IMR-90 (cell line): Measurements from ENCODE around the gene MLLT3. TPM values are rescaled to one million over a fixed set of nuclear protein-coding genes. Genes with fewer than 3 reads are reported as not detected.

Source experiments
- ATAC-seq: fragments of 200-7000 bp; cut with Tn5 transposase; 2 replicates; pipeline ENCODE4 v1.9.1; 2020; ENCODE audit warnings: low read depth, mild to moderate bottlenecking, moderate library complexity
- BruUV-seq: library from RNA; stranded (reverse); fragments of 400-500 nt; replicated peaks from 2 replicates; lab custom pipeline; 2021; lab: Mats Ljungman, UMichigan
- CTCF ChIA-PET: fragments of 300-600 bp; formaldehyde crosslinking; extraction: SDS; loops from one replicate; lab custom pipeline; 2021; ENCODE audit warnings: antibody characterized with exemption; lab: Yijun Ruan, JAX
- POLR2A ChIA-PET: fragments of 300-600 bp; sonication (Branson Sonifier 250); formaldehyde crosslinking; loops from one replicate; lab custom pipeline; 2022; ENCODE audit warnings: antibody characterized with exemption; ENCODE audit not compliant: unreplicated experiment; lab: Charles Lee
- DNase-seq: peaks from one replicate; pipeline ENCODE4 v3.0.0; 2013
- H2AFZ ChIP-seq: replicated peaks from 2 replicates; pipeline ENCODE3; 2013; ENCODE audit warnings: low read length, mild to moderate bottlenecking; ENCODE audit not compliant: poor library complexity
- H2AK5ac ChIP-seq: 2 replicates; pipeline ENCODE4 v1.6.1; 2013; ENCODE audit warnings: low read depth, low read length, inconsistent platforms
- H2AK9ac ChIP-seq: replicated peaks from 2 replicates; pipeline ENCODE3; 2013; ENCODE audit warnings: mild to moderate bottlenecking, low read depth, low read length, moderate library complexity; ENCODE audit not compliant: poor library complexity
- H2BK120ac ChIP-seq: 2 replicates; pipeline ENCODE4 v1.6.1; 2013; ENCODE audit warnings: low read depth, low read length, inconsistent platforms
- H2BK15ac ChIP-seq: 3 replicates; pipeline ENCODE4 v1.6.1; 2013; ENCODE audit warnings: low read depth, low read length, inconsistent platforms
- H2BK20ac ChIP-seq: 2 replicates; pipeline ENCODE4 v1.6.1; 2013; ENCODE audit warnings: low read depth, mild to moderate bottlenecking, inconsistent platforms, low read length, moderate library complexity
- H2BK5ac ChIP-seq: 2 replicates; pipeline ENCODE4 v1.6.1; 2013; ENCODE audit warnings: mild to moderate bottlenecking, low read depth, low read length, inconsistent platforms; ENCODE audit not compliant: poor library complexity, severe bottlenecking
- H3K14ac ChIP-seq: replicated peaks from 2 replicates; pipeline ENCODE4 v1.6.1; 2013; ENCODE audit warnings: low read depth, low read length, inconsistent platforms
- H3K18ac ChIP-seq: 2 replicates; pipeline ENCODE4 v1.6.1; 2013; ENCODE audit warnings: low read depth, low read length, control low read depth
- H3K23ac ChIP-seq: 2 replicates; pipeline ENCODE4 v1.6.1; 2013; ENCODE audit warnings: low read depth, low read length, inconsistent platforms
- H3K27ac ChIP-seq: 2 replicates; pipeline ENCODE4 v1.5.1; 2013; ENCODE audit warnings: mild to moderate bottlenecking, control low read depth, low read length; ENCODE audit not compliant: insufficient read depth
- H3K27me3 ChIP-seq: 2 replicates; pipeline ENCODE4 v1.6.1; 2013; ENCODE audit warnings: low read length; ENCODE audit not compliant: control insufficient read depth, insufficient read depth
- H3K36me3 ChIP-seq: 2 replicates; pipeline ENCODE4 v1.6.1; 2013; ENCODE audit warnings: low read length, mixed read lengths; ENCODE audit not compliant: control insufficient read depth, insufficient read depth
- H3K4ac ChIP-seq: 2 replicates; pipeline ENCODE4 v1.6.1; 2013; ENCODE audit warnings: low read depth, low read length, inconsistent platforms
- H3K4me1 ChIP-seq: 2 replicates; pipeline ENCODE4 v1.6.1; 2013; ENCODE audit warnings: low read length, mixed read lengths; ENCODE audit not compliant: control insufficient read depth, insufficient read depth
- H3K4me2 ChIP-seq: 2 replicates; pipeline ENCODE4 v1.6.1; 2013; ENCODE audit warnings: low read depth, mild to moderate bottlenecking, control low read depth, low read length, moderate library complexity
- H3K4me3 ChIP-seq: 2 replicates; pipeline ENCODE4 v1.5.1; 2013; ENCODE audit warnings: low read depth, mild to moderate bottlenecking, control low read depth, low read length, moderate library complexity; ENCODE audit not compliant: insufficient read depth
- H3K56ac ChIP-seq: 2 replicates; pipeline ENCODE4 v1.6.1; 2013; ENCODE audit warnings: low read length, inconsistent platforms; ENCODE audit not compliant: insufficient read depth; ENCODE audit errors: extremely low read depth
- H3K79me1 ChIP-seq, 2 experiments: 2 replicates each; pipeline ENCODE4 v1.6.1; 2013; ENCODE audit warnings: low read length in 2 of 2, inconsistent platforms in 1 of 2, low read depth in 1 of 2
- H3K9ac ChIP-seq: 2 replicates; pipeline ENCODE4 v1.6.1; 2013; ENCODE audit warnings: low read depth, low read length, control low read depth
- H3K9me1 ChIP-seq: 2 replicates; pipeline ENCODE4 v1.6.1; 2013; ENCODE audit warnings: low read length, inconsistent platforms; ENCODE audit not compliant: insufficient read depth
- H3K9me3 ChIP-seq: 2 replicates; pipeline ENCODE4 v1.6.1; 2013; ENCODE audit warnings: low read length; ENCODE audit not compliant: control insufficient read depth, insufficient read depth
- H4K20me1 ChIP-seq: 2 replicates; pipeline ENCODE4 v1.6.1; 2013; ENCODE audit warnings: low read length, inconsistent platforms; ENCODE audit not compliant: insufficient read depth
- H4K5ac ChIP-seq: 2 replicates; pipeline ENCODE4 v1.6.1; 2013; ENCODE audit warnings: mild to moderate bottlenecking, low read depth, low read length, control low read depth
- H4K8ac ChIP-seq, 2 experiments: 2 replicates each; pipeline ENCODE4 v1.6.1; 2013; ENCODE audit warnings: low read depth in 2 of 2, low read length in 2 of 2, control low read depth in 1 of 2, inconsistent platforms in 1 of 2
- H4K91ac ChIP-seq: 2 replicates; pipeline ENCODE4 v1.6.1; 2013; ENCODE audit warnings: low read depth, low read length, inconsistent platforms; ENCODE audit not compliant: insufficient read depth
- BHLHE40 ChIP-seq: fragments of 150-350 bp; IDR thresholded peaks from 2 replicates; pipeline ENCODE4 v1.6.1; 2016; ENCODE audit warnings: mild to moderate bottlenecking, low read depth, low read length
- CEBPB ChIP-seq: IDR thresholded peaks from 2 replicates; pipeline ENCODE4 v1.6.1; 2012; ENCODE audit warnings: low read depth, low read length, improper control_type of control experiment
- CHD1 ChIP-seq: IDR thresholded peaks from 2 replicates; pipeline ENCODE4 v1.6.1; 2012; ENCODE audit warnings: low read depth, low read length, improper control_type of control experiment
- CTCF ChIP-seq: conservative IDR thresholded peaks from 2 replicates; pipeline ENCODE4 v1.5.1; 2012; ENCODE audit warnings: mild to moderate bottlenecking, low read depth, low read length, improper control_type of control experiment
- ELK1 ChIP-seq: fragments of 150-350 bp; IDR thresholded peaks from 2 replicates; pipeline ENCODE4 v1.6.1; 2016; ENCODE audit warnings: low read depth, mild to moderate bottlenecking, low read length, moderate library complexity, borderline replicate concordance
- FOS ChIP-seq: fragments of 150-350 bp; IDR thresholded peaks from 2 replicates; pipeline ENCODE4 v1.6.1; 2016; ENCODE audit warnings: low read depth, low read length
- MAFK ChIP-seq: IDR thresholded peaks from 2 replicates; pipeline ENCODE4 v1.6.1; 2012; ENCODE audit warnings: low read depth, low read length, improper control_type of control experiment
- MAZ ChIP-seq: IDR thresholded peaks from 2 replicates; pipeline ENCODE4 v1.6.1; 2012; ENCODE audit warnings: low read depth, mild to moderate bottlenecking, low read length, improper control_type of control experiment, moderate library complexity, borderline replicate concordance
- MXI1 ChIP-seq: IDR thresholded peaks from 2 replicates; pipeline ENCODE4 v1.6.1; 2012; ENCODE audit warnings: low read depth, mild to moderate bottlenecking, low read length, moderate library complexity, borderline replicate concordance
- NFE2L2 ChIP-seq: fragments of 150-350 bp; IDR thresholded peaks from 2 replicates; pipeline ENCODE4 v1.6.1; 2016; ENCODE audit warnings: low read depth, mild to moderate bottlenecking, low read length
- POLR2A ChIP-seq: IDR thresholded peaks from 2 replicates; pipeline ENCODE4 v1.6.1; 2012; ENCODE audit warnings: mild to moderate bottlenecking, low read depth, low read length
- RAD21 ChIP-seq: IDR thresholded peaks from 2 replicates; pipeline ENCODE4 v1.6.1; 2012; ENCODE audit warnings: low read length, improper control_type of control experiment
- RCOR1 ChIP-seq: IDR thresholded peaks from 2 replicates; pipeline ENCODE4 v1.6.1; 2012; ENCODE audit warnings: mild to moderate bottlenecking, low read length, improper control_type of control experiment; ENCODE audit not compliant: insufficient replicate concordance
- RFX5 ChIP-seq: IDR thresholded peaks from 2 replicates; pipeline ENCODE4 v1.8.0; 2012; ENCODE audit warnings: low read depth, mild to moderate bottlenecking, low read length, moderate library complexity
- SMC3 ChIP-seq: fragments of 150-350 bp; IDR thresholded peaks from 2 replicates; pipeline ENCODE4 v1.6.1; 2016; ENCODE audit warnings: low read depth, mild to moderate bottlenecking, antibody characterized with exemption, low read length, moderate library complexity
- USF2 ChIP-seq: fragments of 150-350 bp; IDR thresholded peaks from 2 replicates; pipeline ENCODE4 v1.6.1; 2017; ENCODE audit warnings: mild to moderate bottlenecking, antibody characterized with exemption, low read length, low read depth
- dilution Hi-C: fragments of 300-500 bp; cut with HindIII; formaldehyde crosslinking; loops from one replicate; pipeline ENCODE4 v1.14.3; 2018; ENCODE audit warnings: low sequenced_read_pairs; ENCODE audit not compliant: unreplicated experiment
- in situ Hi-C: fragments of 300-500 bp; cut with MboI; formaldehyde crosslinking; loops from 3 replicates; pipeline ENCODE4 v1.14.3; 2019; ENCODE audit warnings: low sequenced_read_pairs, inconsistent platforms, mixed read lengths
- intact Hi-C: fragments of 100-400 bp; cut with micrococcal nuclease; formaldehyde crosslinking; loops from 2 replicates; pipeline ENCODE4 v1.10.0; 2022
- polyA plus RNA-seq, 3 experiments: library from polyadenylated mRNA; depleted of rRNA; stranded (reverse); fragments of >200 nt; gene quantifications; 2 replicates each; pipeline ENCODE4 v1.2.3, GENCODE V29; 2012; ENCODE audit warnings: low replicate concordance in 1 of 3
- total RNA-seq: library from RNA; depleted of rRNA; stranded (reverse); fragments of >200 nt; gene quantifications from 2 replicates; pipeline ENCODE4 v1.2.3, GENCODE V29; 2012

MLLT3 gene
- total and polyA plus RNA-seq, 2 of the 4 experiments (the other 2 are of a cell fraction), result 10.4 to 21.1 TPM

- Histone ChIP-seq H2AK9ac (no peak overlapping the region), H3K36me3 (no peaks in the 10 kb centered on the region), H4K91ac (no peak overlapping the region), H2BK15ac (no peak overlapping the region), H3K56ac (no peak overlapping the region), H3K79me1 (0 out of 4 replicates have a peak, but pooled peaks cover 2 to 3% of the 10 kb centered on the region in 2 experiments), H4K5ac (no peak overlapping the region), H2AK5ac (no peak overlapping the region), H3K4me2 (no peak overlapping the region), H3K9me3 (no peaks in the 10 kb centered on the region), H4K20me1 (no peaks in the 10 kb centered on the region; the same call in 1 of the 2 replicates), H3K23ac (no peak overlapping the region), H3K27ac (no peak overlapping the region), H2BK20ac (no peak overlapping the region), H3K27me3 (no peaks in the 10 kb centered on the region), H4K8ac (no peak overlapping the region), H3K18ac (no peak overlapping the region), H3K4ac (no peak overlapping the region), H2BK120ac (no peak overlapping the region), H3K9me1 (no peaks in the 10 kb centered on the region), H3K4me3 (no peak overlapping the region), H2AFZ (no peak overlapping the region), H3K9ac (no peak overlapping the region), H3K14ac (no peak overlapping the region), H2BK5ac (no peak overlapping the region), H3K4me1 (no peaks in the 10 kb centered on the region)
- intact Hi-C loops (no loop called here), dilution Hi-C loops (no loop called here), in situ Hi-C loops (no loop called here)
- TF ChIP-seq ELK1 (no peak), RFX5 (no peak), BHLHE40 (no peak), RAD21 (no peak), NFE2L2 (no peak), MAZ (no peak), MAFK (no peak), USF2 (no peak), CHD1 (no peak), CTCF (no peak), POLR2A (no peak), MXI1 (no peak), SMC3 (no peak), CEBPB (no peak), FOS (no peak), RCOR1 (no peak)
- no TSS peak for BruUV-seq
- CTCF ChIA-PET, result interaction anchor here (0.8 kb wide), 1 partner anchor 17 kb away, joined by 3 read pairs; no protein-coding TSS in a partner anchor
- ATAC-seq (no peak), DNase-seq (no peak)
- POLR2A ChIA-PET, result no interaction called here
Measured at GRCh38 chr9:20447291-20447690, 175.0 kb downstream of the MLLT3 start.
